Adrenal gland (tissue), 12 donors: ENCODE data around the gene FYN. TPM values are rescaled to one million over a fixed set of nuclear protein-coding genes. Genes with fewer than 3 reads are reported as not detected.

ENCODE experiments used
- DNase-seq, 7 donors: peaks; one replicate each; pipeline ENCODE4 v3.0.0-alpha.2; 2019 to 2020
- H3K27ac ChIP-seq, 5 donors: fragments of 200-600 bp; sonication (generic) in 4 of 5; 1 replicate in 3 of 5; 2 replicates in 2 of 5; pipeline versions ENCODE4 v1.5.1 to v1.8.0; 2016 to 2020; ENCODE audit warnings: mild to moderate bottlenecking in 1 of 5
- H3K27me3 ChIP-seq: fragments of 200-600 bp; 2 replicates; pipeline ENCODE4 v1.8.0; 2021
- H3K36me3 ChIP-seq, 2 donors: fragments of 200-600 bp; replicated peaks in 1 of 2; 1 replicate in 1 of 2; 2 replicates in 1 of 2; pipeline versions ENCODE4 v1.5.1 to v1.8.0; 2018 to 2022
- H3K4me1 ChIP-seq, 2 donors: fragments of 200-600 bp; replicated peaks in 1 of 2; 1 replicate in 1 of 2; 2 replicates in 1 of 2; pipeline versions ENCODE4 v1.5.1 to v1.8.0; 2018 to 2021
- H3K4me3 ChIP-seq, 4 donors: fragments of 200-600 bp; sonication (generic) in 3 of 4; one replicate each; pipeline ENCODE4 v1.5.1; 2016 to 2018
- H3K9me3 ChIP-seq, 3 donors: fragments of 200-600 bp; sonication (generic) in 1 of 3; replicated peaks in 1 of 3; 1 replicate in 2 of 3; 2 replicates in 1 of 3; pipeline versions ENCODE4 v1.5.1 to v1.8.0; 2016 to 2021
- CTCF ChIP-seq, 6 experiments: fragments of 450-650 bp in 4 of 6; fragments of 200-600 bp in 2 of 6; sonication (generic) in 1 of 6; IDR thresholded peaks; 1 replicate in 5 of 6; 2 replicates in 1 of 6; pipeline versions ENCODE4 v1.5.1 to v1.8.0; 2016 to 2021; ENCODE audit warnings: antibody characterized with exemption in 6 of 6, mild to moderate bottlenecking in 2 of 6, moderate library complexity in 1 of 6
- POLR2A ChIP-seq, 2 donors: fragments of 450-650 bp; IDR thresholded peaks; one replicate each; pipeline ENCODE4 v1.6.1; 2017; ENCODE audit warnings: antibody characterized with exemption in 2 of 2, mild to moderate bottlenecking in 2 of 2, moderate library complexity in 1 of 2
- WGBS, 4 donors: extraction: QIAGEN DNeasy Blood & Tissue Kit in 2 of 4; methylation state at CpG; one replicate each; pipeline versions ENCODE4 v1.1.5 to v1.1.7; 2013 to 2017; 5-methylcytosine and 5-hydroxymethylcytosine counted together
- intact Hi-C, 2 donors: fragments of 100-400 bp; cut with DNase I; formaldehyde crosslinking; loops; one replicate each; pipeline versions ENCODE4 v1.14.1 to v1.15.0; 2022 to 2023
- polyA plus RNA-seq, 3 donors: library from polyadenylated mRNA; stranded (reverse); fragments of 200-250 nt in 2 of 3; fragments of 350-450 nt in 1 of 3; fragmentation: Illumina TruSeq in 1 of 3; extraction: RNeasy Lipid Tissue Mini Kit (QIAGEN cat#74804) in 1 of 3; gene quantifications; one replicate each; pipeline ENCODE4 v1.2.3, GENCODE V29; 2013 to 2014
- total RNA-seq, 9 donors: library from RNA; depleted of rRNA in 4 of 9; stranded (reverse); fragments of >200 nt in 4 of 9; fragments of 120-200 nt in 1 of 9; fragmentation: NEBNext Ultra II Directional in 1 of 9; extraction: Animal tissue kit (Norgen Biotek cat#: 25700) in 1 of 9; gene quantifications; one replicate each; pipeline versions ENCODE4 v1.1.0 to v1.2.4, GENCODE V29; 2013 to 2023
- donor health status: healthy with polysubstance abuse.
- donor health status: Bipolar disorder and iron deficiency.
- donor health status: DM: yes; HTN: yes; CAD: no.
- donor health status: DM: no; HTN: no; CAD: no.
- donor health status: DM: no; HTN: no; CAD: no.
- donor health status: DM: yes; HTN: yes; CAD: no.

FYN gene
- total and polyA plus RNA-seq, 12 donors, result 10.7 to 36.5 (median 19.8) TPM

DNA sequence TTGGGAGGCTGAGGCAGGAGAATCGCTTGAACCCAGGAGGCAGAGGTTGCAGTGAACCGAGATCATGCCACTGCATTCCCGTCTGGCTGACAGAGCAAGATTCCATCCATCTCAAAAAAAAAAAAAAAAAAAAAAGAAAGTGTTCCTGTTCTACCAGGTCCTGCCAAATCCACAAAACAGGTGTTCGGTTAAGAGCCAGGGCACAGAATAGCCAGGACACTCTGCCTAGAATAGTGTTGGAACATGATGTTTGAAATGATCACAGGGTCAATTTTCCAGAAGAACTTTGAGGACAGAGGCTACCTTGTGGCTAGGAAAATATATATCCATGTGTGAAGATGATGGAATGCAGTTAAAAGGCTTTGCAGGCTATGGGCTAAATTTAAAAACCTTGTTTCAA lies 203.9 kb downstream of the FYN start:
- WGBS, 4 donors, result 69 to 96% (median 90%) methylated on average over 4 of the region's 4 CpGs
- TF ChIP-seq POLR2A (IDR thresholded peaks at IDR 0.05) (no peak), CTCF (IDR thresholded peaks at IDR 0.05) (no peak)
- peaks cover 0 to 9% of the 10 kb centered on the region in 2 donors for H3K4me1 ChIP-seq
- DNase-seq, result no peak
- H3K27me3 ChIP-seq, result no peaks in the 10 kb centered on the region
- no peaks in the 10 kb centered on the region for H3K9me3 ChIP-seq
- intact Hi-C loops, result no loop called here
- H3K27ac ChIP-seq, result no peak overlapping the region
- H3K4me3 ChIP-seq, result no peak overlapping the region
- no peaks in the 10 kb centered on the region for H3K36me3 ChIP-seq

DNA sequence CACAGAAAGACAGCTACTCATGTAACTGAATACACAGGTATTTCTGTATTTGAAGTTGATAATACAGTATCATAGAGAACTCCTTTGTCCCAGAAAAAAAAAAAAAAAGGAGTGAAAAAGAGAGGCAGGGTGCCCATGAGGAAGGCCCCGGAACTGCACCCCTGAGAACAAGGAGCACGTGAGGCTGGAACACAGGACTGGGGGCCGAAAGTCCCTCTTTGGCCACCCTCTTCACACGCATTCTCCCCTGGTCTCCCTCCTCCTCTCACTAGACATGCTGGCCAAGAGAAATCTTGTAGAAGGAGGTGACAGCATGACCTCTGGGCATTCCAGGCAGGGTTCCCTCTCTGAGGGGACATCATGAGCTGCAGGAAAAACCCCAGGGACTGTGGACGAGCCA lies 204.8 kb downstream of the FYN start:
- TF ChIP-seq CTCF (IDR thresholded peaks at IDR 0.05), result peak in 1 of 6 experiments; percentile 29
- TF ChIP-seq POLR2A (IDR thresholded peaks at IDR 0.05), result no peak
- no peaks in the 10 kb centered on the region for H3K36me3 ChIP-seq
- WGBS, 4 donors, result 67 to 82% (median 76%) methylated on average over 5 of the region's 5 CpGs
- H3K4me3 ChIP-seq, result no peak overlapping the region
- intact Hi-C loops, result no loop called here
- DNase-seq, result no peak
- no peaks in the 10 kb centered on the region for H3K9me3 ChIP-seq
- H3K27me3 ChIP-seq, result no peaks in the 10 kb centered on the region
- H3K4me1 ChIP-seq, result peaks cover 0 to 15% of the 10 kb centered on the region in 2 donors
- no peak overlapping the region for H3K27ac ChIP-seq

DNA sequence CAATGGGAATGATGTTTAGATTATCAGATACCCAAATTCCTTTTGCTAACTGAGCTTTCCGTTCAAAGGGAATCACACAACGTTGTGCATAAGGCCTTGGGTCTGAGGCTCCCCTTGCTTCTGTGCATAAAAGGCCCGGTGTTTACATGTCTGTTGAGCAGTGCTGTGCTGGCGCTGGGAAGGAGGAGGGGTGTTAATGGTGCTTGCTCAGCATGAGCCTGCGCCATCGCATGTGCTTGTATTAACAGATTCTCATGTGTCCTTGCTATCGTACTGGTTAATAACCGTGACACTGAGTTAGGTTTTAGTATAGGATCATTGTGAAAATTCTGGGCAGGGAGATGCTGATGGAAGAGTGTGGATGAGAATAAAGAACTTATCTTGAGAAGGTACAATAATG lies 205.3 kb downstream of the FYN start:
- DNase-seq, result no peak
- Histone ChIP-seq H3K9me3 (no peaks in the 10 kb centered on the region), H3K4me3 (no peak overlapping the region), H3K36me3 (no peaks in the 10 kb centered on the region), H3K4me1 (peaks cover 0 to 20% of the 10 kb centered on the region in 2 donors), H3K27ac (no peak overlapping the region), H3K27me3 (no peaks in the 10 kb centered on the region)
- WGBS, 4 donors, result 87 to 93% (median 88%) methylated on average over 8 of the region's 8 CpGs
- TF ChIP-seq CTCF (IDR thresholded peaks at IDR 0.05) (no peak), POLR2A (IDR thresholded peaks at IDR 0.05) (no peak)
- intact Hi-C loops, result no loop called here

GRCh38 chr6:111666847-111667246 lies 206.4 kb downstream of the FYN start:
- DNase-seq, result peak in 1 of 7 donors; percentile 15
- intact Hi-C loops, result no loop called here
- H3K4me1 ChIP-seq, result peaks cover 0 to 31% of the 10 kb centered on the region in 2 donors

More at GRCh38 chr6:111666847-111667246, 206.4 kb downstream of the FYN start:
- H3K27me3 ChIP-seq, result no peaks in the 10 kb centered on the region
- no peak for TF ChIP-seq POLR2A (IDR thresholded peaks at IDR 0.05)
- TF ChIP-seq CTCF (IDR thresholded peaks at IDR 0.05), result no peak
- H3K36me3 ChIP-seq, result no peaks in the 10 kb centered on the region
- no peak overlapping the region for H3K4me3 ChIP-seq
- WGBS, 4 donors, result 56 to 77% (median 69%) methylated on average over 2 of the region's 2 CpGs
- H3K9me3 ChIP-seq, result no peaks in the 10 kb centered on the region
- peak overlapping the region in 2 of 5 donors; percentile 72 to 83 for H3K27ac ChIP-seq
